Glutamatergic neuron (in vitro differentiated cells): ENCODE data around the gene RAPGEF1. TPM values are rescaled to one million over a fixed set of nuclear protein-coding genes. Genes with fewer than 3 reads are reported as not detected.

Experiments
- DNase-seq: peaks from one replicate; pipeline ENCODE4 v3.0.0; 2022
- H3K27ac Mint-ChIP-seq: one replicate; pipeline ENCODE4 v1.8.0; 2020; ENCODE audit warnings: mild to moderate bottlenecking, mixed read lengths, inconsistent platforms; ENCODE audit not compliant: unreplicated experiment
- H3K27me3 Mint-ChIP-seq: one replicate; pipeline ENCODE4 v1.8.0; 2020; ENCODE audit warnings: mild to moderate bottlenecking, moderate library complexity, mixed read lengths, inconsistent platforms; ENCODE audit not compliant: unreplicated experiment
- H3K36me3 Mint-ChIP-seq: one replicate; pipeline ENCODE4 v1.8.0; 2020; ENCODE audit warnings: mild to moderate bottlenecking, mixed read lengths, inconsistent platforms; ENCODE audit not compliant: unreplicated experiment
- H3K4me1 Mint-ChIP-seq: one replicate; pipeline ENCODE4 v1.8.0; 2020; ENCODE audit warnings: mild to moderate bottlenecking, low read depth, mixed read lengths, inconsistent platforms; ENCODE audit not compliant: unreplicated experiment
- H3K4me3 Mint-ChIP-seq: one replicate; pipeline ENCODE4 v1.8.0; 2020; ENCODE audit warnings: mild to moderate bottlenecking, mixed read lengths, inconsistent platforms; ENCODE audit not compliant: unreplicated experiment
- H3K9me3 Mint-ChIP-seq: one replicate; pipeline ENCODE4 v1.8.0; 2020; ENCODE audit warnings: mild to moderate bottlenecking, moderate library complexity, mixed read lengths, inconsistent platforms; ENCODE audit not compliant: unreplicated experiment
- total RNA-seq: library from RNA; stranded (reverse); fragmentation: NEBNext Ultra II Directional; extraction: Animal tissue kit (Norgen Biotek cat#: 25700); gene quantifications from one replicate; pipeline ENCODE4 v1.2.1, GENCODE V29; 2021; ENCODE audit not compliant: unreplicated experiment
- TF ChIP-seq, protein P1 (sequence below): fragments of 200-600 bp; sonication (generic); IDR thresholded peaks from one replicate; pipeline ENCODE4 v1.5.0; 2021; ENCODE audit not compliant: partially characterized antibody, unreplicated experiment

Gene RAPGEF1
- total RNA-seq, 1 donor from 2014 or later: 319 TPM

DNA sequence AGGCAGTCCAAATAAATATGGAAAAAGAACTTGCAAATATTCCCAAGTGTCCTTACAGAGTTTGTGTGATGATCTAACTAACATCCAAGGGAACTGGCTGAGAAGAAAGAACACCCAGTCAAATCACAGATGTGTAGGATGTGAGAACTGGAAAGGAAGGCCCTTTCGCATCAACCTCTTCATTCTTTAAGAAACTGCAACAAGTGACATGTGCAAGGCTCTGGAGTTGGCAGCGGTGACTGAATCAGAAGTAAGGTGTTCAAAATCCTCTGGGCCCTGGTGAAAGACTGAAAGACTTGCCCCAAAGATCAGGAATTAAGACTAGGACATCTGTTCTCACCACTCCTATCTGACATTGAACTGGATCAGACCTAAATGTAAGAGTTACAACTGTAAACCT is 88.7 kb downstream of the RAPGEF1 start:
- H3K27me3 Mint-ChIP-seq: peaks cover 4% of the 10 kb centered on the region
- peaks cover 3% of the 10 kb centered on the region for H3K36me3 Mint-ChIP-seq
- peaks cover 38% of the 10 kb centered on the region for H3K4me1 Mint-ChIP-seq
- no peak overlapping the region for H3K4me3 Mint-ChIP-seq
- H3K27ac Mint-ChIP-seq: no peak overlapping the region
- H3K9me3 Mint-ChIP-seq: no peaks in the 10 kb centered on the region
- TF ChIP-seq, protein P1, sequence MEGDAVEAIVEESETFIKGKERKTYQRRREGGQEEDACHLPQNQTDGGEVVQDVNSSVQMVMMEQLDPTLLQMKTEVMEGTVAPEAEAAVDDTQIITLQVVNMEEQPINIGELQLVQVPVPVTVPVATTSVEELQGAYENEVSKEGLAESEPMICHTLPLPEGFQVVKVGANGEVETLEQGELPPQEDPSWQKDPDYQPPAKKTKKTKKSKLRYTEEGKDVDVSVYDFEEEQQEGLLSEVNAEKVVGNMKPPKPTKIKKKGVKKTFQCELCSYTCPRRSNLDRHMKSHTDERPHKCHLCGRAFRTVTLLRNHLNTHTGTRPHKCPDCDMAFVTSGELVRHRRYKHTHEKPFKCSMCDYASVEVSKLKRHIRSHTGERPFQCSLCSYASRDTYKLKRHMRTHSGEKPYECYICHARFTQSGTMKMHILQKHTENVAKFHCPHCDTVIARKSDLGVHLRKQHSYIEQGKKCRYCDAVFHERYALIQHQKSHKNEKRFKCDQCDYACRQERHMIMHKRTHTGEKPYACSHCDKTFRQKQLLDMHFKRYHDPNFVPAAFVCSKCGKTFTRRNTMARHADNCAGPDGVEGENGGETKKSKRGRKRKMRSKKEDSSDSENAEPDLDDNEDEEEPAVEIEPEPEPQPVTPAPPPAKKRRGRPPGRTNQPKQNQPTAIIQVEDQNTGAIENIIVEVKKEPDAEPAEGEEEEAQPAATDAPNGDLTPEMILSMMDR: no peak
- DNase-seq: no peak

- H3K9me3 Mint-ChIP-seq: no peaks in the 10 kb centered on the region
- no peak for DNase-seq
- H3K4me3 Mint-ChIP-seq: no peak overlapping the region
- H3K36me3 Mint-ChIP-seq: peaks cover 3% of the 10 kb centered on the region
- TF ChIP-seq, protein P1: no peak
- peaks cover 4% of the 10 kb centered on the region for H3K27me3 Mint-ChIP-seq
- H3K27ac Mint-ChIP-seq: no peak overlapping the region
- peaks cover 39% of the 10 kb centered on the region for H3K4me1 Mint-ChIP-seq
Measured at GRCh38 chr9:131650254-131650653, 89.6 kb downstream of the RAPGEF1 start.

DNA sequence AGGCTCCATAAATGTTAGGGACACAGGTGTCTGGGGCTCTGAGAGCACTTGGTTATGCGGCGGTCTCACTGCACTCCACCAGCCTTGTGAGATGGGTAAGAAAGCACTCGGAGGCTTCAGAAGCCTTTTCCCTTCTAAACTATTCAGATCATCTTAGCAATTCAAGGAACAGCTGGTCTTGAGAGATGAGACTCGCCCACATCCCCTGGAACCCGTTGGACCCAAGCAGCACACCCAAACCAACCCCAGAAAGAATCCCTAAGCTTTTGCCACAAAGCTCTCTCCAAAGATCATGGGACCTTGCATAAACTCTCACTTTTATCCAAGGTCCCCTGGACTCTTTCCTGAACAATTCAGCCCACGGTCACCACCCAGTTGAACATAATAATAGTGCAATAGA is 90.2 kb downstream of the RAPGEF1 start:
- DNase-seq: no peak
- TF ChIP-seq, protein P1: no peak
- Mint-ChIP-seq H3K9me3 (no peaks in the 10 kb centered on the region), H3K4me3 (no peak overlapping the region), H3K4me1 (peaks cover 42% of the 10 kb centered on the region), H3K36me3 (peaks cover 3% of the 10 kb centered on the region), H3K27ac (no peak overlapping the region), H3K27me3 (peaks cover 4% of the 10 kb centered on the region)

DNA sequence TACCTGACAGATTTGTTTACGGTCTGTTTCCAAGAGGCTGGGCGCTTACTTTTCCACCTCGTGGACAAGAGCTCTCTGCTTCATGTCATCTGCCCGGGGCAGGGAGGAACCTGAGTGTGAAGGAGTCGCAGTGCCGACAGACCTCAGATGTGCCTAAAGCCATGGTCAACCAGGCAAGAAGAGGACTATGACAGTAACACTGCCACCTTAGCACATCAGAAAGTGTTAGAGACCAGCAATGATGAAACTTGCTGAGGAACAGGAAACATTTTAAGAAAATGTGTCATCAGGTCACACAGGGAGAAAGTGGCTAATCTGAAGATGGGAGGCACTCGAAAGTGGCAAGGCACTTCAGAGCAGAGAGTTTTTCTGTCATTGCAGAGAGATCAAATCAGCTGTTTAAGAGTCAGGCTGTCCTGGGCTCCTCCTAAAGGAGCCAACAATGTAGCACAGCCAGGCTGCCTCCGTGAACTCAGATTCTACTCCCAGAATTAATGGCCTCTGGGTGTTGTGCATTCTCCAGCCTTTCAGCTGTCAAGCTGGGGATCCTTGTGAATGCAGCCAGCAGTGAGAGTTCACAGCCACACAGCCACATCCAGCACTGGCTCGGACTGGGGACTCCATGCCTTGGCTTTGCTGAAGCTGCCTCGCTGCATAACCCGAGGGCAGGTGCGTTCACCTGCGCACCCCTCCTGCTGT is 94.6 kb downstream of the RAPGEF1 start:
- Mint-ChIP-seq H3K27ac (peak overlapping the region; percentile 25), H3K4me1 (peaks cover 48% of the 10 kb centered on the region)

DNA sequence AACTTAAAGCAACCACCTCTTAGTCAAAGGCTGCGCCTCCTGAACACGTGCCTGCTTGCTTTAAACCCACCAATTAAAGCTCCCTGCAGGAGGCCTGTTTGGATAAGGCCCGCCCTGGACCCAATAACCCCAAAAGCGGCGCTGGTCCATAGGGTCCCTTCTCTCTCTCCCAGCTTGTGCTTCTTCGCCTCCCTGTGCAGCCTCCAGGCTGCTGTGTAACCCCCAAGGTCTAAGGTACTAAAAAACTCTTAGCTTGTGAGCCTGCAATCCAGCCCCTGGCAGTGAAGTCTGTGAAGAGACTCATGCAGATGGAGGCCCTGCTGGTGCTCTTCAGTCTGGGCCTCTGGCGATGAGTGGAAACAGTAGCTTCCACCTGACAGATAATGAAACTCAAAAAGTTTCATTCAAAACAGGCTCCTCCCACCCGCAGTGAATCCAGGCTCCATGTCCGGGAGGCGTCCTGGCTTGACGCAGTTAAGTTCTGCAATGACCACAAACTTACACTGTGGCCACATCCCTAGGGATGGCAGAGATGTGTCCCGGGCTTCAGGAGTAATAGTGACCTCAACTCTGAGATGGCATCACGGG is 97.3 kb downstream of the RAPGEF1 start:
- H3K4me1 Mint-ChIP-seq: peaks cover 47% of the 10 kb centered on the region
- H3K9me3 Mint-ChIP-seq: peaks cover 6% of the 10 kb centered on the region
- H3K36me3 Mint-ChIP-seq: peaks cover 11% of the 10 kb centered on the region
- H3K4me3 Mint-ChIP-seq: no peak overlapping the region
- peak overlapping the region; percentile 8 for H3K27ac Mint-ChIP-seq
- no peak for DNase-seq
- TF ChIP-seq, protein P1: no peak
- H3K27me3 Mint-ChIP-seq: peaks cover 4% of the 10 kb centered on the region

More for the DNA sequence above, 94.6 kb downstream of the RAPGEF1 start:
- TF ChIP-seq, protein P1: no peak
- Mint-ChIP-seq H3K9me3 (peaks cover 6% of the 10 kb centered on the region), H3K36me3 (peaks cover 11% of the 10 kb centered on the region), H3K27me3 (peaks cover 4% of the 10 kb centered on the region), H3K4me3 (peak overlapping the region; percentile 28)
- no peak for DNase-seq
